ENCODE data around the gene GOLGA6L7. TPM values are rescaled to one million over a fixed set of nuclear protein-coding genes. Genes with fewer than 3 reads are reported as not detected.
A peak's percentile ranks its signal among the peaks of the same experiment; 100 is the strongest.

Gene GOLGA6L7
- polyA plus RNA-seq, 2 of the 4 experiments (the other 2 are of a cell fraction) = not detected

DNA sequence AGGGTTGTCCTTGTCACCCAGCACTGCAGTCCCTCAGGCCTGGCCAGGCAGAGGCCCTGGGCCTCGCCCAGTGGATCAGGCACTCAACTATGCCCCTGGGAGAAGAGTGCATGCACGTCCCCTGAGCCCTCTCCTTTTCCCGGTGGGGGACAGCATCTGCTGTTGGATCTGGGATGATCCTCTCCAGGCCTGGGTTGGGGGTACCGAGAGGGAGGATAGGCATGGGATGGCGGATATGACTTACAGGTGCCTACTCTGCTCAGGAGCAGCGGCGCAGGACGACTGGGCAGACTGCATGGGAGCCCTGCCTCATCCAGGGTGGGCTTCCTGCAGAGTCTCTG lies 28.4 kb upstream of the GOLGA6L7 start:
- 76% methylated on average over 7 of the region's 8 CpGs for WGBS (ENCODE audit: missing lambda C conversion rate)
- FAIRE-seq (no peak), ATAC-seq (no peak), DNase-seq (ENCODE audit: low read depth in 1 of 2, low spot score in 1 of 2) (no peak)
- Histone ChIP-seq H3K4me2 (no peak overlapping the region), H3K4me1 (no peaks in the 10 kb centered on the region), H3K27ac (no peak overlapping the region), H3K9me3 (no peaks in the 10 kb centered on the region), H3K4me3 (no peak overlapping the region)
- TF ChIP-seq CEBPB (IDR thresholded peaks at IDR 0.05) (no peak), EHF (CRISPR knock-in tag; IDR thresholded peaks at IDR 0.05) (no peak), FOXS1 (CRISPR knock-in tag; IDR thresholded peaks at IDR 0.05) (no peak), HOXB5 (CRISPR knock-in tag; IDR thresholded peaks at IDR 0.05) (no peak), RARB (CRISPR knock-in tag; IDR thresholded peaks at IDR 0.05) (no peak), BHLHE40 (IDR thresholded peaks at IDR 0.05; ENCODE audit: low read depth, low read length) (no peak), CHD4 (IDR thresholded peaks at IDR 0.05; ENCODE audit: borderline replicate concordance) (no peak), ESRRA (IDR thresholded peaks at IDR 0.05; ENCODE audit: borderline replicate concordance, low read length) (no peak), HOXB13 (CRISPR knock-in tag; IDR thresholded peaks at IDR 0.05; ENCODE audit: low read depth) (no peak), TFCP2L1 (CRISPR knock-in tag; IDR thresholded peaks at IDR 0.05) (no peak)
- TF ChIP-seq, protein P1, sequence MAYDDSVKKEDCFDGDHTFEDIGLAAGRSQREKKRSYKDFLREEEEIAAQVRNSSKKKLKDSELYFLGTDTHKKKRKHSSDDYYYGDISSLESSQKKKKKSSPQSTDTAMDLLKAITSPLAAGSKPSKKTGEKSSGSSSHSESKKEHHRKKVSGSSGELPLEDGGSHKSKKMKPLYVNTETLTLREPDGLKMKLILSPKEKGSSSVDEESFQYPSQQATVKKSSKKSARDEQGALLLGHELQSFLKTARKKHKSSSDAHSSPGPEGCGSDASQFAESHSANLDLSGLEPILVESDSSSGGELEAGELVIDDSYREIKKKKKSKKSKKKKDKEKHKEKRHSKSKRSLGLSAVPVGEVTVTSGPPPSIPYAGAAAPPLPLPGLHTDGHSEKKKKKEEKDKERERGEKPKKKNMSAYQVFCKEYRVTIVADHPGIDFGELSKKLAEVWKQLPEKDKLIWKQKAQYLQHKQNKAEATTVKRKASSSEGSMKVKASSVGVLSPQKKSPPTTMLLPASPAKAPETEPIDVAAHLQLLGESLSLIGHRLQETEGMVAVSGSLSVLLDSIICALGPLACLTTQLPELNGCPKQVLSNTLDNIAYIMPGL (CRISPR knock-in tag; IDR thresholded peaks at IDR 0.05; ENCODE audit: borderline replicate concordance) = no peak
- TF ChIP-seq, protein P2, sequence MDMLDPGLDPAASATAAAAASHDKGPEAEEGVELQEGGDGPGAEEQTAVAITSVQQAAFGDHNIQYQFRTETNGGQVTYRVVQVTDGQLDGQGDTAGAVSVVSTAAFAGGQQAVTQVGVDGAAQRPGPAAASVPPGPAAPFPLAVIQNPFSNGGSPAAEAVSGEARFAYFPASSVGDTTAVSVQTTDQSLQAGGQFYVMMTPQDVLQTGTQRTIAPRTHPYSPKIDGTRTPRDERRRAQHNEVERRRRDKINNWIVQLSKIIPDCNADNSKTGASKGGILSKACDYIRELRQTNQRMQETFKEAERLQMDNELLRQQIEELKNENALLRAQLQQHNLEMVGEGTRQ (IDR thresholded peaks at IDR 0.05) = no peak
- CTCF ChIA-PET = interaction anchor here (1.4 kb wide), 1 partner anchor 11 kb away, joined by 3 read pairs; no protein-coding TSS in a partner anchor
- POLR2A ChIA-PET = no interaction called here

DNA sequence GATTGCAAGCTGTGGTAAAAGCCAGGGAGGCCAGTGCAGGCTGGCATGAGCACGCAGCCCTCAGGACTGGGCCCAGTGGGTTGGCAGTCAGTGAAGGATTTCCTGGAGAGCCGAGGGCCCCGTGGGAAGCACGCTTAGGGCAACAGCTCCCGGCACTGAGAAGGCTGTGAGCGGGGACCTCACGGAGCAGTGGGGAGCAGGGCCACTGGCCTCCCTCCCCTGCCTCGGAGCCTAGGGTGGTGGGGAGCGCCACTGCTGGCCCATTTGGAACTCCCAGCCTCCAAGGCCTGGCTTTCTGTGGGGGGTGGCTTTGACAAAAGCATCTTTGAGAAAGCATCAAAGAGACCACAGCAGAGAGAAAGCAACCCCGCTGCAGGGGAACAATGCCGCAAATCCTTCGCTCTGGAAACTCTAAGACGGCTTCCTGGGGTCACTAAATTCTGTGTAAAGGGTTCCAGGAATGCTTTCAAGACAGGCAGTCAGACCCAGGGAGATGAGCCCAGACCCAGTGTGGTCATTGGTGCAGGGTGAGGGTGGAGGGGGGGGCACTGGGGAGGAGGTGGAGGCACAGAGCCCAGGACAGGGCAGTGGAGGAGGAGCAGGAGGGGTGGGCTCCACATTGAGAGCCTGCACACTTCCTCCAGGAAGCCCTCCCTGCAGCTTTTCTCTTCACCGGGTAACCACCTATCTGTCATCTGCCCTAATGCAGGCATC lies 27.8 kb upstream of the GOLGA6L7 start:
- ATAC-seq (no peak), FAIRE-seq (no peak), DNase-seq (ENCODE audit: low read depth in 1 of 2, low spot score in 1 of 2) (no peak)
- no peaks in the 10 kb centered on the region for H3K9me3 ChIP-seq
- TF ChIP-seq ZNF302 (CRISPR knock-in tag; IDR thresholded peaks at IDR 0.05) = no peak
- TF ChIP-seq ZFP36 (IDR thresholded peaks at IDR 0.05; ENCODE audit: borderline replicate concordance, partially characterized antibody) = peak; percentile 11
- H3K4me1 ChIP-seq = no peaks in the 10 kb centered on the region
- POLR2A ChIA-PET = no interaction called here
- no peak overlapping the region for H3K4me2 ChIP-seq
- 84% methylated on average over 14 of the region's 14 CpGs for WGBS (ENCODE audit: missing lambda C conversion rate)
- CTCF ChIA-PET = interaction anchor here (1.2 to 1.4 kb wide), 2 partner anchors 12 to 226 kb away, joined by 3 to 4 read pairs; no protein-coding TSS in a partner anchor
- H3K27ac ChIP-seq = no peak overlapping the region
- no peak overlapping the region for H3K4me3 ChIP-seq

DNA sequence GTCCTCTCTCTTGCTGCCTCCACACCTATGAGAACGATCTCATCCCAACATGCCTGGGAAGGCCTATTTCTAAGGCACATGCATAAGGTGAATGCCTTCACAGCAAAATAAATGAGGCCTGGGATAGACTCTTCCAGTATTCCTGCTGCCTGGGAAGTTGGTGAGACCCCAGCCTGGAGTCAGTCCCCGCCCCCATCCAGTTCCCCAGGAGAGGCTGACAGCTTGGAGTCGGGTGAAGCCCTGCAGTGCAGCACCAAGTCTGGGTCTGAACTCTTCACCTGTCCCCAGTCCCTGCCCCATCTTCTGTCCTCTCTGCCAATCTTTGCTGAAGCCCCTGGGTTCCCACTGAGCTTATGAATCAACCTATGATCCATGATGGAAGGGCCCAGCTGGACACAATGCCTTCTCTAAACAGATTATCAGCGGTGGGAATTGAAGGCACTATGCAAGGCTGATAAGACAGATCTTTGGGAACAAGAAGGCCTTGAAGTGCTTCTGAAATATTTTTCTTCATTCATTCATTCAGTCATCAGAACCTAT lies 27.1 kb upstream of the GOLGA6L7 start:
- ChIA-PET POLR2A (no interaction called here), CTCF (interaction anchor here (0.9 to 1.4 kb wide), 3 partner anchors 10 to 227 kb away, joined by 3 to 4 read pairs (median 3); partner anchors contain the start of gene APBA2)
- Histone ChIP-seq H3K4me3 (no peak overlapping the region), H3K9me3 (no peaks in the 10 kb centered on the region), H3K4me2 (no peak overlapping the region), H3K4me1 (no peaks in the 10 kb centered on the region), H3K27ac (no peak overlapping the region)
- FAIRE-seq (no peak), DNase-seq (ENCODE audit: low read depth in 1 of 2, low spot score in 1 of 2) (no peak), ATAC-seq (no peak)
- WGBS (ENCODE audit: missing lambda C conversion rate) = 80% methylated on average over 4 of the region's 4 CpGs
- TF ChIP-seq CHD4 (IDR thresholded peaks at IDR 0.05; ENCODE audit: borderline replicate concordance) (no peak), HOXB5 (CRISPR knock-in tag; IDR thresholded peaks at IDR 0.05) (no peak), JUNB (IDR thresholded peaks at IDR 0.05) (no peak), KDM1A (IDR thresholded peaks at IDR 0.05; ENCODE audit: low read depth) (no peak), NR3C1 (IDR thresholded peaks at IDR 0.05) (no peak), MAFK (IDR thresholded peaks at IDR 0.05; ENCODE audit: partially characterized antibody) (no peak), POLR2AphosphoS2 (conservative IDR thresholded peaks at IDR 0.05; ENCODE audit: low read length) (no peak), HEYL (CRISPR knock-in tag; IDR thresholded peaks at IDR 0.05) (no peak), NFE2L2 (conservative IDR thresholded peaks at IDR 0.05; ENCODE audit: low read length) (no peak), FOSB (CRISPR knock-in tag; IDR thresholded peaks at IDR 0.05) (no peak), POLR2A (IDR thresholded peaks at IDR 0.05; ENCODE audit: low read length) (no peak)
- TF ChIP-seq, protein P3, sequence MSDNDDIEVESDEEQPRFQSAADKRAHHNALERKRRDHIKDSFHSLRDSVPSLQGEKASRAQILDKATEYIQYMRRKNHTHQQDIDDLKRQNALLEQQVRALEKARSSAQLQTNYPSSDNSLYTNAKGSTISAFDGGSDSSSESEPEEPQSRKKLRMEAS (IDR thresholded peaks at IDR 0.05) = no peak
